Measurements from ENCODE around the gene MSGN1.

DNA sequence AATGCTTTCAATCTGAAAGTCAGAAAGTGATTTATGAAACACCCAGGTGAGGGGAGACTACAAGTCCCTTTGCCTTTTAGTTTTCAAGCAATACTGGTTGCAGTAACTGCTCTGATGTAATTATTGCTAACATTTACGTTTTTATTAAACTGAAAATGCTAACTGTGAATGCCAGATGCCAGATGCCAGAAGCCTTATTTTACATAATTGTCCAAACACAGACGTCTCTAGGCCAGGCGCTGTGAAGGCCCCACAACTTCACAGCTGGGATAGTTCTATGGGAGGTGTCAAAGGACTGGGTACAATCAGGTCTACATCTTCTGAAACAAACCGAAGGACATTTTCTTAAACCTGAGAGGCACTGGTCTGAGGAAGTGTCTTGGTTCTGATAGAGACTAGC lies 27.5 kb upstream of the MSGN1 start:
- TF ChIP-seq EZH2 (IDR thresholded peaks at IDR 0.05) = no peak
- TF ChIP-seq POLR2AphosphoS5 (IDR thresholded peaks at IDR 0.05; ENCODE audit: borderline replicate concordance, low read depth, low read length) = no peak

Data from SK-N-MC (cell line).